ENCODE data around the gene SOCS2. TPM values are rescaled to one million over a fixed set of nuclear protein-coding genes. Genes with fewer than 3 reads are reported as not detected.

Gene SOCS2
- total RNA-seq, 1 experiment from 2014 or later: 0.13 TPM

Other genes starting within 250 kb of the SOCS2 start
- 120 and 129 TPM in 2 replicates for gene NUDT4, start 194.8 kb upstream of the SOCS2 start, total RNA-seq (2014; rRNA removed; shearing (Covaris generic))
- gene UBE2N, start 130.7 kb upstream of the SOCS2 start, total RNA-seq (2014; rRNA removed; shearing (Covaris generic)): 179 and 240 TPM in 2 replicates
- 39.5 and 43.4 TPM in 2 replicates for gene MRPL42, start 105.2 kb upstream of the SOCS2 start, total RNA-seq (2014; rRNA removed; shearing (Covaris generic))
- 12.0 and 13.9 TPM in 2 replicates for gene CRADD, start 104.7 kb downstream of the SOCS2 start, total RNA-seq (2014; rRNA removed; shearing (Covaris generic))